Measurements from ENCODE around the gene FIS1. TPM values are rescaled to one million over a fixed set of nuclear protein-coding genes. Genes with fewer than 3 reads are reported as not detected.
A peak's percentile ranks its signal among the peaks of the same experiment; 100 is the strongest.
"Not testable (repeated sequence)": the region's sequence is repeated elsewhere in the genome, so short reads cannot be mapped to it uniquely, and the experiment has no call there.

The FIS1 gene
- total RNA-seq, 8 experiments from 2014 or later = 137 to 231 (median 187) TPM

GRCh38 chr7:101206665-101207042, 38.2 kb downstream of the FIS1 start:
- 100% methylated on average over 2 of the region's 19 CpGs; no CpG with 5 or more reads in 8 of the 10 experiments for WGBS, 10 experiments

GRCh38 chr7:101205901-101206664, 38.8 kb downstream of the FIS1 start:
- in situ Hi-C loops (cut with MboI; ENCODE audit: low pct_unique_long_range_greater_than_20kb in 2 of 9, low sequenced_read_pairs in 9 of 9, unreplicated experiment in 9 of 9) = no loop called here
- Histone ChIP-seq H3K27ac (no peak overlapping the region), H3K4me3 (no peak overlapping the region), H3K4me1 (replicated peaks in 1 of 2) (peaks cover 0 to 8% of the 10 kb centered on the region in 2 donors)
- WGBS, 10 experiments = 50 to 100% (median 80%) methylated on average over 1 to 10 of the region's 32 CpGs; no CpG with 5 or more reads in 3 of the 10 experiments
- no peak for ATAC-seq (replicated peaks in 6 of 8)

More at GRCh38 chr7:101206665-101207042, 38.2 kb downstream of the FIS1 start:
- H3K4me1 ChIP-seq (replicated peaks in 1 of 2) = peaks cover 0 to 5% of the 10 kb centered on the region in 2 donors
- H3K27ac ChIP-seq = no peak overlapping the region
- in situ Hi-C loops (cut with MboI; ENCODE audit: low pct_unique_long_range_greater_than_20kb in 2 of 9, low sequenced_read_pairs in 9 of 9, unreplicated experiment in 9 of 9) = no loop called here
- peak in 1 of 8 experiments; percentile 15 for ATAC-seq (replicated peaks in 6 of 8)
- no peak overlapping the region for H3K4me3 ChIP-seq

- ATAC-seq (replicated peaks in 6 of 8); H3K4me3 ChIP-seq; in situ Hi-C loops (cut with MboI; ENCODE audit: low pct_unique_long_range_greater_than_20kb in 2 of 9, low sequenced_read_pairs in 9 of 9, unreplicated experiment in 9 of 9); H3K27ac ChIP-seq: not testable (repeated sequence)
- 21 to 100% (median 64%) methylated on average over 1 to 9 of the region's 22 CpGs for WGBS, 10 experiments
- peaks cover 0 to 15% of the 10 kb centered on the region in 2 donors for H3K4me1 ChIP-seq (replicated peaks in 1 of 2)
Observed at GRCh38 chr7:101203740-101204738, 40.8 kb downstream of the FIS1 start.

- Histone ChIP-seq H3K27ac (no peak overlapping the region), H3K4me3 (no peak overlapping the region), H3K4me1 (replicated peaks in 1 of 2) (peaks cover 0 to 15% of the 10 kb centered on the region in 2 donors)
- no peak for ATAC-seq (replicated peaks in 6 of 8)
- in situ Hi-C loops (cut with MboI; ENCODE audit: low pct_unique_long_range_greater_than_20kb in 2 of 9, low sequenced_read_pairs in 9 of 9, unreplicated experiment in 9 of 9) = no loop called here
- 20 to 100% (median 60%) methylated on average over 1 to 3 of the region's 5 CpGs; no CpG with 5 or more reads in 5 of the 10 experiments for WGBS, 10 experiments
Observed at GRCh38 chr7:101202603-101202918, 42.3 kb downstream of the FIS1 start.

- Histone ChIP-seq H3K4me1 (replicated peaks in 1 of 2) (peaks cover 0 to 15% of the 10 kb centered on the region in 2 donors), H3K4me3 (no peak overlapping the region), H3K27ac (no peak overlapping the region)
- ATAC-seq (replicated peaks in 6 of 8) = peak in 6 of 8 experiments; percentile 14 to 65 (median 40)
- 0 to 90% (median 29%) methylated on average over 1 to 8 of the region's 75 CpGs; no CpG with 5 or more reads in 4 of the 10 experiments for WGBS, 10 experiments
- in situ Hi-C loops (cut with MboI; ENCODE audit: low pct_unique_long_range_greater_than_20kb in 2 of 9, low sequenced_read_pairs in 9 of 9, unreplicated experiment in 9 of 9) = no loop called here
Observed at GRCh38 chr7:101201695-101202602, 42.9 kb downstream of the FIS1 start.

- peak in 3 of 8 experiments; percentile 29 to 46 (median 37) for ATAC-seq (replicated peaks in 6 of 8)
- Histone ChIP-seq H3K4me1 (replicated peaks in 1 of 2) (peaks cover 0 to 15% of the 10 kb centered on the region in 2 donors), H3K4me3 (no peak within 1 kb of the TSS), H3K27ac (no peak within 1 kb of the TSS)
- 19 to 67% (median 49%) methylated on average over 2 to 17 of the region's 21 CpGs; no CpG with 5 or more reads in 1 of the 10 experiments for WGBS, 10 experiments
- in situ Hi-C loops (cut with MboI; ENCODE audit: low pct_unique_long_range_greater_than_20kb in 2 of 9, low sequenced_read_pairs in 9 of 9, unreplicated experiment in 9 of 9) = no loop called here
Observed at GRCh38 chr7:101200862-101201599, 43.9 kb downstream of the FIS1 start, which contains the start of gene MOGAT3. Gene MOGAT3, minus strand, starts transcription at chr7:101201036. Its CDS starts 182 bp downstream, at chr7:101200854.

- no peak overlapping the region for H3K27ac ChIP-seq
- no peak for ATAC-seq (replicated peaks in 6 of 8)
- in situ Hi-C loops (cut with MboI; ENCODE audit: low pct_unique_long_range_greater_than_20kb in 2 of 9, low sequenced_read_pairs in 9 of 9, unreplicated experiment in 9 of 9) = no loop called here
- no peak overlapping the region for H3K4me3 ChIP-seq
- H3K4me1 ChIP-seq (replicated peaks in 1 of 2) = peaks cover 0 to 15% of the 10 kb centered on the region in 2 donors
- no CpG with 5 or more reads among the region's 2 CpGs for WGBS, 10 experiments
Observed at GRCh38 chr7:101200504-101200861, 44.4 kb downstream of the FIS1 start.

- H3K27ac ChIP-seq; H3K4me3 ChIP-seq; ATAC-seq (replicated peaks in 6 of 8): not testable (repeated sequence)
- H3K4me1 ChIP-seq (replicated peaks in 1 of 2) = peaks cover 0 to 15% of the 10 kb centered on the region in 2 donors
- 67 to 100% (median 85%) methylated on average over 1 to 5 of the region's 10 CpGs; no CpG with 5 or more reads in 5 of the 10 experiments for WGBS, 10 experiments
- in situ Hi-C loops (cut with MboI; ENCODE audit: low pct_unique_long_range_greater_than_20kb in 2 of 9, low sequenced_read_pairs in 9 of 9, unreplicated experiment in 9 of 9) = loop anchor here in 1 of 9 experiments (25.0 kb wide), 1 partner anchor 312 kb away; the partner anchor contains the start of genes ACHE, SRRT and UFSP1
Observed at GRCh38 chr7:101199522-101199921, 45.4 kb downstream of the FIS1 start.

GRCh38 chr7:101198476-101198875, 46.4 kb downstream of the FIS1 start:
- Histone ChIP-seq H3K4me3 (no peak overlapping the region), H3K27ac (no peak overlapping the region), H3K4me1 (replicated peaks in 1 of 2) (peaks cover 0 to 15% of the 10 kb centered on the region in 2 donors)
- 87 to 95% methylated on average over 3 to 4 of the region's 14 CpGs; no CpG with 5 or more reads in 8 of the 10 experiments for WGBS, 10 experiments
- no peak for ATAC-seq (replicated peaks in 6 of 8)
- in situ Hi-C loops (cut with MboI; ENCODE audit: low pct_unique_long_range_greater_than_20kb in 2 of 9, low sequenced_read_pairs in 9 of 9, unreplicated experiment in 9 of 9) = loop anchor here in 1 of 9 experiments (25.0 kb wide), 1 partner anchor 311 kb away; the partner anchor contains the start of genes ACHE, SRRT and UFSP1

GRCh38 chr7:101197991-101198390, 46.9 kb downstream of the FIS1 start:
- H3K27ac ChIP-seq = no peak overlapping the region
- WGBS, 10 experiments = 83% methylated on average over 2 of the region's 21 CpGs; no CpG with 5 or more reads in 9 of the 10 experiments
- in situ Hi-C loops (cut with MboI; ENCODE audit: low pct_unique_long_range_greater_than_20kb in 2 of 9, low sequenced_read_pairs in 9 of 9, unreplicated experiment in 9 of 9) = loop anchor here in 1 of 9 experiments (25.0 kb wide), 1 partner anchor 311 kb away; the partner anchor contains the start of genes ACHE, SRRT and UFSP1

GRCh38 chr7:101195884-101196283, 49.0 kb downstream of the FIS1 start:
- H3K4me1 ChIP-seq (replicated peaks in 1 of 2) = peaks cover 0 to 5% of the 10 kb centered on the region in 2 donors

More at GRCh38 chr7:101197991-101198390, 46.9 kb downstream of the FIS1 start:
- ATAC-seq (replicated peaks in 6 of 8) = no peak
- Histone ChIP-seq H3K4me1 (replicated peaks in 1 of 2) (peaks cover 0 to 15% of the 10 kb centered on the region in 2 donors), H3K4me3 (no peak overlapping the region)

More at GRCh38 chr7:101195884-101196283, 49.0 kb downstream of the FIS1 start:
- ATAC-seq (replicated peaks in 6 of 8) = no peak
- Histone ChIP-seq H3K4me3 (no peak overlapping the region), H3K27ac (peak overlapping the region in 1 of 2 donors; percentile 31)
- 0 to 87% (median 80%) methylated on average over 1 to 3 of the region's 17 CpGs; no CpG with 5 or more reads in 7 of the 10 experiments for WGBS, 10 experiments
- in situ Hi-C loops (cut with MboI; ENCODE audit: low pct_unique_long_range_greater_than_20kb in 2 of 9, low sequenced_read_pairs in 9 of 9, unreplicated experiment in 9 of 9) = loop anchor here in 1 of 9 experiments (25.0 kb wide), 1 partner anchor 309 kb away; the partner anchor contains the start of genes ACHE, SRRT and UFSP1
